Purkinje cell (primary cell): ENCODE results near the gene ZCCHC7. TPM values are rescaled to one million over a fixed set of nuclear protein-coding genes. Genes with fewer than 3 reads are reported as not detected.

Experiments
- polyA plus RNA-seq: library from polyadenylated mRNA; unstranded; fragments of >200 nt; fragmentation: Nextera tagmentation; gene quantifications from 2 replicates; pipeline ENCODE4 v1.2.1, GENCODE V29; 2014

ZCCHC7 gene
- 16.6 and 18.1 TPM in 2 replicates for polyA plus RNA-seq

GRCh38 chr9:37119907-37120842 is at the start of gene ZCCHC7:
ZCCHC7 (plus strand) TSS chr9:37120574.

Other genes starting within 250 kb of the ZCCHC7 start
- gene PAX5, start 86.3 kb upstream of the ZCCHC7 start, polyA plus RNA-seq, result not detected in 2 replicates